ENCODE measurements around the gene CDH4. TPM values are rescaled to one million over a fixed set of nuclear protein-coding genes. Genes with fewer than 3 reads are reported as not detected.

The CDH4 gene
- total and polyA plus RNA-seq, 2 of the 4 experiments (the other 2 are of a cell fraction), result 1.6 to 3.5 TPM

DNA sequence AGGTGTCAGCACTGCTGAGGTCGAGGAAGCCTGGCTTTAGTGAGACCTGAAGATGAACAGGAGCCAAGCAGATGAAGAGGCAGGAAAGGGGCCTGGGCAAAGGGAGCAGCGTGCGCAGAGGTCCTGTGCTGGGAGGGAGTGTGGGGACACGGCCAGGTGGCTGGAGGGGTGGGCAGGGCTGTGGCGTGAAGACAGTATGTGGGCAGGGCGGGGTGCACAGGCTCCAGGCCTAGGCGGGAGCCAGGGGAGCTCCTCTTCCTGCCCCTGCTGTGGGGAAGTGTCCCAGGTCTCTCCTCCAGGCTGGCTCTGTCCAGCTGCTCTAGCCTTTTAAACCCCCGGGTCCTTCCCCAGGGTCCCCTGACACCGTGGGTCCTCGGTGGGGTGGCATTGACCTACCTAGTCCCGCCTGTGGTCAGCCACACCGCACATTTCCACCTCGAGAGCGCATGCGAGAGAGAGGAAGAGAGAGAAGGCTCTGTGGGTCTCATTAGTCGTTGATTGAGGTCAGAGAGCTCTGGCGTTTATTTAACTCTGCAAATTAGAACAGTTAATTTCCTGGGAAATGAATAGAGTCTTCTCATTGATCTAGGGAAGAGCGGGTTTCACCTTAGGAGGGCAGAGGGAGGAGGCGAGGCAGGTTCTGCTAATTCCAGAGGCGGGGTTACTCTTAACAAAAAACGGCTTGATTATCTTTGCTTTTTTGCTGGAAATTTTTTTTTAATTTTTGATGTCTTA is 68.8 kb downstream of the CDH4 start:
- H3K9me3 ChIP-seq (ENCODE audit: control insufficient read depth, insufficient read depth, low read length), result no peaks in the 10 kb centered on the region
- no peak overlapping the region for H2AK5ac ChIP-seq (ENCODE audit: low read depth, low read length)
- ATAC-seq (ENCODE audit: low read depth), result no peak
- H3K9ac ChIP-seq (ENCODE audit: low read depth, low read length), result no peak overlapping the region
- H3K79me1 ChIP-seq (ENCODE audit: low read depth in 1 of 2, low read length in 2 of 2), result peaks cover 2 to 5% of the 10 kb centered on the region in 2 experiments; a peak in 2 of 4 replicates
- CTCF ChIA-PET, result no interaction called here
- no TSS peak for BruUV-seq (replicated peaks)
- H4K20me1 ChIP-seq (ENCODE audit: insufficient read depth, low read length), result no peaks in the 10 kb centered on the region
- no peak overlapping the region for H3K4ac ChIP-seq (ENCODE audit: low read depth, low read length)
- no peak overlapping the region for H4K8ac ChIP-seq (ENCODE audit: low read depth in 2 of 2, low read length in 2 of 2)
- H3K18ac ChIP-seq (ENCODE audit: low read depth, low read length), result no peak overlapping the region
- dilution Hi-C loops (cut with HindIII; ENCODE audit: low sequenced_read_pairs, unreplicated experiment), result no loop called here
- H2BK120ac ChIP-seq (ENCODE audit: low read depth, low read length), result no peak overlapping the region
- no peak overlapping the region for H2BK15ac ChIP-seq (ENCODE audit: low read depth, low read length)
- H3K14ac ChIP-seq (replicated peaks; ENCODE audit: low read depth, low read length), result no peak overlapping the region
- DNase-seq, result no peak
- no peak overlapping the region for H3K27ac ChIP-seq (ENCODE audit: insufficient read depth, low read length)
- in situ Hi-C loops (cut with MboI; ENCODE audit: low sequenced_read_pairs), result no loop called here
- H3K4me1 ChIP-seq (ENCODE audit: control insufficient read depth, insufficient read depth, low read length), result no peaks in the 10 kb centered on the region
- TF ChIP-seq MXI1 (IDR thresholded peaks at IDR 0.05; ENCODE audit: borderline replicate concordance, low read depth, low read length) (no peak), CHD1 (IDR thresholded peaks at IDR 0.05; ENCODE audit: low read depth, low read length) (no peak), NFE2L2 (IDR thresholded peaks at IDR 0.05; ENCODE audit: low read depth, low read length) (no peak), FOS (IDR thresholded peaks at IDR 0.05; ENCODE audit: low read depth, low read length) (no peak), ELK1 (IDR thresholded peaks at IDR 0.05; ENCODE audit: borderline replicate concordance, low read depth, low read length) (no peak), CTCF (conservative IDR thresholded peaks at IDR 0.05; ENCODE audit: low read depth, low read length) (no peak), POLR2A (IDR thresholded peaks at IDR 0.05; ENCODE audit: low read depth, low read length) (no peak), RCOR1 (IDR thresholded peaks at IDR 0.05; ENCODE audit: insufficient replicate concordance, low read length) (no peak), MAZ (IDR thresholded peaks at IDR 0.05; ENCODE audit: borderline replicate concordance, low read depth, low read length) (no peak), RAD21 (IDR thresholded peaks at IDR 0.05; ENCODE audit: low read length) (no peak), RFX5 (IDR thresholded peaks at IDR 0.05; ENCODE audit: low read depth, low read length) (no peak), BHLHE40 (IDR thresholded peaks at IDR 0.05; ENCODE audit: low read depth, low read length) (no peak)
- H3K27me3 ChIP-seq (ENCODE audit: control insufficient read depth, insufficient read depth, low read length), result no peaks in the 10 kb centered on the region
- H2BK20ac ChIP-seq (ENCODE audit: low read depth, low read length), result no peak overlapping the region
- POLR2A ChIA-PET (ENCODE audit: unreplicated experiment), result no interaction called here
- intact Hi-C loops (cut with micrococcal nuclease), result no loop called here
- no peak overlapping the region for H3K23ac ChIP-seq (ENCODE audit: low read depth, low read length)
- H3K4me2 ChIP-seq (ENCODE audit: low read depth, low read length), result no peak overlapping the region
- H3K56ac ChIP-seq (ENCODE audit: extremely low read depth, insufficient read depth, low read length), result no peak overlapping the region
- no peak overlapping the region for H4K5ac ChIP-seq (ENCODE audit: low read depth, low read length)
- no peak overlapping the region for H3K4me3 ChIP-seq (ENCODE audit: insufficient read depth, low read depth, low read length)
- H3K9me1 ChIP-seq (ENCODE audit: insufficient read depth, low read length), result peaks cover 10% of the 10 kb centered on the region; the same call in 1 of the 2 replicates
- no peak overlapping the region for H4K91ac ChIP-seq (ENCODE audit: insufficient read depth, low read depth, low read length)
- 45% methylated on average over 3 of the region's 21 CpGs; no CpG with 5 or more reads in 1 of the 2 experiments for WGBS, 2 experiments (ENCODE audit: extremely low coverage in 2 of 2, insufficient read length in 1 of 2)
- H2AK9ac ChIP-seq (replicated peaks; ENCODE audit: low read depth, low read length, poor library complexity), result no peak overlapping the region
- no peak overlapping the region for H2BK5ac ChIP-seq (ENCODE audit: low read depth, low read length, poor library complexity, severe bottlenecking)
- H3K36me3 ChIP-seq (ENCODE audit: control insufficient read depth, insufficient read depth, low read length), result no peaks in the 10 kb centered on the region
- H2AFZ ChIP-seq (replicated peaks; ENCODE audit: low read length, poor library complexity), result no peak overlapping the region

Data from IMR-90 (cell line).